ENCODE results near the gene PNPLA7. TPM values are rescaled to one million over a fixed set of nuclear protein-coding genes. Genes with fewer than 3 reads are reported as not detected.
"Not testable (repeated sequence)": the region's sequence is repeated elsewhere in the genome, so short reads cannot be mapped to it uniquely, and the experiment has no call there.

The PNPLA7 gene
- polyA plus RNA-seq, 1 donor from 2014 or later, result 2.7 TPM

DNA sequence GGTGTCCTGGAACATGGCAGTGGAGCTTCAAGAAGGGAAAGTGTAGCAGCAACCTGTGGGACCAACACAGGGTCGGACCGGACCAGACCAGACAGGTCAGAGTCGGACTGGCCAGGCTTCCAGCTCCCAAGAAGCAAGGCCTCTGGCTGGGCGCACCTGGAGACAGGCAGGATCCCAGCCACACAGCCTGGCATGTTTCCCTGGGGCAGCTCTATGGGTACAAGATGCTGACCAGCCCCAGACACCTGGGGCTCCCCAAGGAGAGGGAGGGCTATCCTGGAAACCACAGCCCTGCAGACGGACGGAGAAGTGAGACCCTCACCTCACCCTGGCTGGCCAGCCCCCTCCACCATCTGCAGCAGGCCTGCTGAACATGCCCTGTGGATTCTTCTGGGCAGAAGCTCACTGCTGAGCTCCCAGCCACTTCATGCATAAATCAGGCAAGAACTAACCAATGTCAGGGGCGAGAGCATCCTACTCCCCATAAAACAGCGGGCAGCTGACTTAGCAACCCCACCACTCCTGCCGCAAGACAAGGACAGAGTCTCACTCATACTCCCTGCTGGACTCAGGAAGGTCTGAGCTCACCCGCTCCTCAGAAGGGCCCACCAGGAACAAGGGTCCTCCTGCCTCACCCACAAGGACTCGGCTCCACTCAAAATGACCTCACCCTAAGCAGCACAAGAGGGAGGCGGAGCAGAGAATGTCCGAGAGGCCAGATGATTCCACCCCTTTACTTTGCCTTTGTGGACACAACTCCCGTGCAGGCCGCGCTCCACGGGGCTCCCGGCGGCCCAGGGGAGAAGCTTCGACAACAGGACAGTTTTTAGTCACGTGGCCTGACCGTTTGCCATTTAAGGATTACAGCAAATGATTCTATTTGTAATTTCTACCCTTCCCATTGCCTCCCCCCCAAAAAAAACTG, 31.4 kb upstream of the PNPLA7 start:
- peaks cover 2% of the 10 kb centered on the region for H3K36me3 Mint-ChIP-seq
- H3K9me3 Mint-ChIP-seq, result no peaks in the 10 kb centered on the region
- peaks cover 11 to 14% (median 12%) of the 10 kb centered on the region in 3 donors for H3K4me1 Mint-ChIP-seq
- no peak overlapping the region for H3K27ac Mint-ChIP-seq
- no peaks in the 10 kb centered on the region for H3K27me3 Mint-ChIP-seq
- peak overlapping the region in 1 of 4 donors; percentile 61 for H3K4me3 Mint-ChIP-seq

DNA sequence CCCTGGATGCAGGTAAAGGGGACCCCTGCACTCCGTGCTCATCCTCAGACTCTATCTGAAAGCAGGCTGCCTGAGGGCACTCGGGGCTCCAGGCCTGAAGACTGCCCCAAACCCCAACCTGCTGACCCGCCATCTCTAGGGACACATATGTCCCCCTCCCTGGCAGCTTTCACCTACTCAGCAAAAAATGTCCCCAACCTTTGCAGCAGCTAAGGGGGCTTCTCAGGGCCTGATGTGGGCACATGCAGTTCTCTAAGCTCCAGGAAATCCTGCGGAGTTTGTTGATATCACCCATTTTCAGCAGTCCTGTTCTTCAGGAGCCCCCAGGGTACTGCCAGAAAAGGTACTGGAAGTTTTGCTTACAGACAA, 30.7 kb upstream of the PNPLA7 start:
- Mint-ChIP-seq H3K4me3 (no peak overlapping the region), H3K9me3 (no peaks in the 10 kb centered on the region), H3K36me3 (no peaks in the 10 kb centered on the region), H3K4me1 (peaks cover 16 to 19% (median 16%) of the 10 kb centered on the region in 3 donors), H3K27ac (no peak overlapping the region), H3K27me3 (no peaks in the 10 kb centered on the region)

DNA sequence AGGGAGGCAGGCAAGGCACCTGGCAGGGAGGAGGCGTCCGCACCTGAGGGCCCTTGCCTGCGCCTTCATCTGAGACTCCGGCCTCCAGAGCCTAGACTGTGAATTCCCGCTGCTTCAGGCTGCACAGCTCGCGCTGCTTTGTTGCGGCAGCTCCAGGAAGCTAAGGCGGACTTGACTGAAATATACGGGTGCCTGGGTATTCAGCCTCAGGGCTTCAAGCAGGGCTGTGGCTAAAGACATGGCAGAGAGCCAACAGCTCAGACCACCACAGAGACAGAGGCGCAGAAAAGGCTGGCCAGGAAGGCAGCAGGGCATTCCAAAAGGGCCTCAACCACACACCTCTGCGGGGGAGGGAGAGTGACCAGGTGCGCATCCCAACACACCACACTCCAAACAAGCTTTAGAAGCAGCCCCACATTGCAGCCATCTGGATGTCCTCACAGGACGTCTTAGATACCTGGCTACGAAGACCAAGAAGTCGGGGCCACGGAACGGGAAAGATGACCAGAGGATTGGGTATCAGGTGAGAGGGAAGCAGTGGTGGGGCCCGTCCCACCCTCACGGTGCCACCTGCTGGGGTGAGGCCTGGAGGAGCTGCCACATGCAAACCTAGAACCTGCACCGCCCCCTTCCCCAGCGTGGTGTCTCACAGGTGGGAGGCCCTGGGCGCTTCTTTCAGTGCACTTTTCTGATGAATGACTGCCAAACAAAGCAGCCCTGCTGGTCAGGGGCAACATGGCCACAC, 30.2 kb upstream of the PNPLA7 start:
- Mint-ChIP-seq H3K27ac (peak overlapping the region in 1 of 3 donors; percentile 60), H3K27me3 (no peaks in the 10 kb centered on the region), H3K4me1 (peaks cover 21 to 25% (median 22%) of the 10 kb centered on the region in 3 donors), H3K4me3 (peak overlapping the region in 1 of 4 donors; percentile 39), H3K9me3 (no peaks in the 10 kb centered on the region), H3K36me3 (no peaks in the 10 kb centered on the region)

DNA sequence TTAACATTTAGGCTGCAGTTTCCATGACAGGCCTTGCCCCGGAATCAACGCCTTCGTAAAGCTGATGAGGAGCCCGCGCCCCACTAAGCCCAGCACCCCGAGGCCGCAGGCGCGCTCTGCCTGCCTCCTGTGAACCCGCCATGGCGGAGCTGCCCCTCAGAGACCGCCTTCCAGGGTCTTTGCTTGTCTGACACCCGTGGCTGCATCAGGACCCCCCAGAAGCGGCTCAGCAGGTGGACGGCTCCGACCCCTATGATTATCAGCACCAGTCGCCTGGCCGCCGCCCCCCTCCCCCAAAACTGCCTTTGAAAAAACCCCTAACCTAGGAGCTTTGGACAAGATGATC, 29.0 kb upstream of the PNPLA7 start:
- Mint-ChIP-seq H3K4me1 (peaks cover 26 to 29% (median 27%) of the 10 kb centered on the region in 3 donors), H3K9me3 (no peaks in the 10 kb centered on the region), H3K27me3 (no peaks in the 10 kb centered on the region), H3K27ac (peak overlapping the region in 2 of 3 donors; percentile 60 to 78), H3K36me3 (no peaks in the 10 kb centered on the region), H3K4me3 (peak overlapping the region; percentile 83 to 92 (median 86))

DNA sequence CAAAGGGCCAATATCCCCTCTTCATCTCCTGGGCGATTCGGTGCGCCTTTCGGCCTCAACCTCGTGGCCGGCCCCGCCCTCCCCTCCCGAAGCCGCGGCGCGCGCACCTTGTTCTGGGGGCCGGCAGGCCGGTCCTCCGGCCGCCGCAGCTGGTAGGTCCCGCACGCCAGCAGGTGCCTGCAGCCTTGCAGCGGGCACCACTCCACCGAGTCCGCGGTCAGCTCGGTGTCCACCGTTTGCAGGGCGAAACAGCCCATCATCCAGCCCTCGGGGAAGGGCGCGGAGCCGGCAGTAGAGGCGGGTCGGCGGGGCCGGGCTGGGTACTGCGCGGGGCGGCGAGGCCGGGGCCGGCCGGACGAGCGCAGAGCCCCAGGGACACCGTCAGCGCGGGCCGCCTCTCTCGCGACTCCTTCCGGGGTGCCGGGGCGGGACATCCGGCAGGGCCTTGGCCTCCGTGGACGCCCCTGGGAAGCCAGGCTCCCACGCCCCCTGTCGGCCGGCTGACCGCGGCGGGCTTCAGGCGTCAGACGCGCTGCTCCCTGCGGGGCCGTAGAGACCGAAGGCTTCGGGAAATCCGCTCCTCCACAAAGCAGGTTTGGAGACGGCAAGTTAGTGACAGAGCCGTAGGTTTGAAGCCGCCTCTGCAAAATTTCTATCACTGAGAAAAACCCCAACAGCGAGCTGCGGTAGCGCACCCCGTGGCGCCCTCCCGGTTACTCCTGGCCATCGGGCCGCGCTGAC, 28.5 kb upstream of the PNPLA7 start, which contains the start of gene DPH7:
Gene DPH7, minus strand, starts transcription at position 408 of the 741 bp plus-strand sequence. Its CDS starts 148 bp downstream, at position 260.
- Mint-ChIP-seq H3K27ac (peak within 1 kb of the TSS; percentile 50 to 78 (median 60)), H3K4me3 (peak within 1 kb of the TSS; percentile 83 to 92 (median 86)), H3K27me3 (no peaks in the 10 kb centered on the region), H3K36me3 (no peaks in the 10 kb centered on the region), H3K4me1 (peaks cover 26 to 29% (median 27%) of the 10 kb centered on the region in 3 donors), H3K9me3 (no peaks in the 10 kb centered on the region)

DNA sequence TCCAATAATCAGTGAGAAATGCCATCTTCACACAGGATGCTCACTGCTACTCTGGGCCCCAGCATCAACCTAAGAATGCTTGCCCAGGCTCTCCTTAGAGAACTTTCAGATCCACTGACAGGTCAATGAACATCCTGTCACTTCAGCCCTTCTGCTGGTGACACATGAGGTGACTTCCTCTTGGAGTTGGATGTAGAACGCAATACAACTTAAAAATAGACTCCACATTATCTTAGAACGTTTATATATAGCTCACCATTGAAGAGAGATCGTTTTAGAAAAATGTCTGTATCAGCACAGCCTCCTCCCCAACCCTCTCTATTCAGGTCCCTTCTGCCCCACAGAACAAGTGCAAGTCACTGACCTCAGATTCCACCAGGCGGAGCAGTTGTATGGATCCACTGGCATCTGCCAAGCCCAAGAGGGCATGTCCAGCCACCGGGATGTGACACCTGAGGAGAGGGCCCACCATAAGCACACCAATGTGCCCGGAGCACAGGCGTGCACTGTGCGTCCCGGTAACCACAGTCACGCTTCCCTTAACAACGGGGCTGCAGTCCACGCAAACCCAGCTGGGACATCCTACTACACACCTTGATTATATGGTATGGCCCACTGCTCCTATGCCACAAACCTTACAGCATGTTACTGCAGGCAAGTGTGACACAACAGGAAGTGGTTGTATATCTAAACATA, 25.7 kb upstream of the PNPLA7 start:
- H3K9me3 Mint-ChIP-seq, result no peaks in the 10 kb centered on the region
- H3K27me3 Mint-ChIP-seq, result no peaks in the 10 kb centered on the region
- H3K4me1 Mint-ChIP-seq, result peaks cover 26 to 29% (median 27%) of the 10 kb centered on the region in 3 donors
- H3K27ac Mint-ChIP-seq, result peak overlapping the region; percentile 71 to 96 (median 78)
- H3K36me3 Mint-ChIP-seq, result peaks cover 4% of the 10 kb centered on the region
- H3K4me3 Mint-ChIP-seq, result peak overlapping the region in 3 of 4 donors; percentile 55 to 90 (median 89)

DNA sequence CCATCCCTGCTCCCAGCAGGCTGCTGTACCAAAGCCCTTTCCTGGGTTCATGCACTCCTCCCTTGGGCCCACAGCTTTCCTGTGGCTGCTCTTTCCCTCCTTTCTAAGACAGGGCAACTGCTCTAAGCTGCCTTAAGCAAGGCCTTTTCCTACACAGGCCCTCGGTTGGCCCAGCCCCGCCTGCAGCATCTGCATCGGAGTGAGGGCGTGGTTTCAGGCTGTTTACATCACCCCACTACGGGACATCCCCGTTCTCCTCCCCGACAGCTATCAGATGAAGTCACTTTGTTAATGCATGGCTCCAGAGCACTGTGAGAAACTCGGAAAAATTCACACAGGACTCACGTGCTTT, 25.1 kb upstream of the PNPLA7 start:
- H3K27ac Mint-ChIP-seq, result peak overlapping the region; percentile 71 to 96 (median 78)
- H3K36me3 Mint-ChIP-seq, result peaks cover 4% of the 10 kb centered on the region
- peaks cover 26 to 30% (median 29%) of the 10 kb centered on the region in 3 donors for H3K4me1 Mint-ChIP-seq
- H3K4me3 Mint-ChIP-seq, result peak overlapping the region in 2 of 4 donors; percentile 89 to 90
- no peaks in the 10 kb centered on the region for H3K9me3 Mint-ChIP-seq
- H3K27me3 Mint-ChIP-seq, result no peaks in the 10 kb centered on the region

DNA sequence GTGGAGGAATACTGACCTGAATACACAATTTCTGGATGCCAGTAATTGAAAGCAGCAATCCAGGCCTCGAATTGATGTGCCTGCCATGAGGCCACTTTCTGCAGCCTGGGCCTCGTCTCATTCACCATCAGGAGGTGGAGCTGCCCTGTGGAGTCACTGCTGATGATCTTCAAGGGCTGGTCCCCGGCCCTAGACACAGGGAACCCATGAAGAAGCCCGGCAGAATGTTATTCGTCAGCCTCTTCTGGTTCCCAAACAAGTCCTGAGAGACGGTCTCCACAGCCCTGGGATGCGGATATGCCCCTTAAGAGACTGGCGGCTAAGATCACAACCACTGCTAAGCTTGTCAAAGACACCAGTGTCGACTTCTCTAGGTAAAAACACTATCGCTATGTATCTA, 24.0 kb upstream of the PNPLA7 start:
- Mint-ChIP-seq H3K4me1 (peaks cover 26 to 31% (median 29%) of the 10 kb centered on the region in 3 donors), H3K27me3 (no peaks in the 10 kb centered on the region), H3K27ac (no peak overlapping the region), H3K4me3 (peak overlapping the region in 1 of 4 donors; percentile 29), H3K9me3 (no peaks in the 10 kb centered on the region), H3K36me3 (peaks cover 4% of the 10 kb centered on the region)

DNA sequence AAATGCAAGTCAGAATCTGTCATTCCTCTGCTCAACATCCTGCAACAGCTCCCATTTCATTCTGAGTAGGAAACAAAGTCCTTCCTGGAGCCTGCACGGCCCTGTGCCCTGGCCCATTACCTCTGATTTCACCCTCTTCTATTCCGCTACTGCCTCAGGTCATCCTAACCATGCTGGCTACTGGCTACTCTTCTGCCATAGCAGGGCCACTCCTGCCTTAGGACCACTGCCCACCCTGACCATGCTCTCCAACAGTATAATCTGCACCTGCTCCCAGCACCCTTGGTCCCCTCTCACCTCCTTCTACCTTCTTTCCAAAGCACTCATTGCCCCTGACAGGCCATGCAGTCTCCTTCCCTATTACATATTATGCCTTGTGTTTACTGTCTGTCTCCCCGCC, 20.4 kb upstream of the PNPLA7 start:
- Mint-ChIP-seq H3K27me3 (no peaks in the 10 kb centered on the region), H3K36me3 (peaks cover 4% of the 10 kb centered on the region), H3K27ac (peak overlapping the region in 1 of 3 donors; percentile 73), H3K9me3 (no peaks in the 10 kb centered on the region), H3K4me1 (peaks cover 6 to 11% (median 11%) of the 10 kb centered on the region in 3 donors), H3K4me3 (peak overlapping the region in 1 of 4 donors; percentile 19)

DNA sequence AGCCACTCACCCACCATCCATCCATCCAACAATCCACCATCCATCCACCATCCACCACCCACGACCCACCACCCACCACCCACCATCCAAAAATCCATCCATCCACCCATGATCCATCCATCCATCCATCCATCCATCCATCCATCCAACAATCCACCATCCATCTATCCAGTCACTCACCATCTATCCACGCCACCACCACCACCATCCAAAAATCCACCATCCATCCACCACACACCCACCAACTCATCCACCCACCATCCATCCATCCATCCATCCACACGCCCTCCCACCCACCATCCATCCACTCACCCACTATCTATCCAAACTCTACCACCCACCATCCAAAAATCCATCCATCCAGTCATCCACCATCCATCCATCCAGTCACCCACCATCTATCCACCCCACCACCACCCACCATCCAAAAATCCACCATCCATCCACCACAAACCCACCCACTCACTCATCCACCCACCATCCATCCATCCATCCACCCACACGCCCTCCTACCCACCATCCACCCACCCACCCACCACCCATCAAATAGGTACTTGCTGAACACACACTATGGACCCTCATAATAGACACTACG, 19.5 kb upstream of the PNPLA7 start:
- Mint-ChIP-seq H3K4me3 (no peak overlapping the region), H3K27ac (no peak overlapping the region), H3K9me3 (no peaks in the 10 kb centered on the region), H3K27me3 (no peaks in the 10 kb centered on the region), H3K36me3 (peaks cover 4% of the 10 kb centered on the region), H3K4me1 (peaks cover 0 to 6% (median 4%) of the 10 kb centered on the region in 3 donors)

DNA sequence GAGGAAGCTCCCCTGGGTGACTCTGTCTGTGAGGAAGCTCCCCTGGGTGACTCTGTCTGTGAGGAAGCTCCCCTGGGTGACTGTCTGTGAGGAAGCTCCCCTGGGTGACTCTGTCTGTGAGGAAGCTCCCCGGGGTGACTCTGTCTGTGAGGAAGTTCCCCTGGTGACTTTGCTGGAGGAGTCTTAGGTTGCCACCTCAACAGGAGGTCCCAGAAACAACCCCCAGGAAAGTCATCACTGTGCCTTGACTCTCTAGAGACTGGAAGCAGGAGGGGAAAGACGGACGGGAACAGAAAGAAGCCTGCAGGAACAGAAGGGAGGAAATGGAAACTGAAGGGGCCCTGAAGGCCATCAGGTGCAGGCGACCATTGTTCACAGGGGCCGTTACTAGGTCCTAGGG, 18.2 kb upstream of the PNPLA7 start:
- not testable (repeated sequence) for H3K27me3 Mint-ChIP-seq, H3K9me3 Mint-ChIP-seq

DNA sequence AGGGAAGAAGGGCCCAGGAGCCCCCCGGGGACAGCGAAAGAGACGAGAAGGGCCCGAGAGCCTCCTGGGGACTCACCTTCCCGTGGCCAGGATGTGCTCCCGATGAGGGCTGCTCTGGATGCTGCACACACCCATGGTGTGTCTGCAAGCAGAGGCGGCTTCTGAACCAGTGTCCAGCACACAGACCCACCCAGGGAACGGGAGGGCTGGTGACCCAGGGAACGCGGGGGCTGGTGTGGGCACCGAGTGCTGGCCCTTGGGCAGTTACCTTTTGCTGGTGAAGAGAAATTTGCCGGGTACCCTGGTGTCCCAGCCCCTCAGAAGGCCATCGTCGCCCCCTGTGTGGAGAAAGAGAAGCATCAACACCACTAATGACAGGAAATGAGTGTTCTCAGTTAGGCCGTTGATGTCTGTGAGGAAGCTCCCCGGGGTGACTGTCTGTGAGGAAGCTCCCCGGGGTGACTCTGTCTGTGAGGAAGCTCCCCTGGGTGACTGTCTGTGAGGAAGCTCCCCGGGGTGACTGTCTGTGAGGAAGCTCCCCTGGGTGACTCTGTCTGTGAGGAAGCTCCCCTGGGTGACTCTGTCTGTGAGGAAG, 14.7 kb upstream of the PNPLA7 start:
- peaks cover 3% of the 10 kb centered on the region for H3K36me3 Mint-ChIP-seq
- H3K27me3 Mint-ChIP-seq, result no peaks in the 10 kb centered on the region
- H3K4me3 Mint-ChIP-seq, result peak overlapping the region in 1 of 4 donors; percentile 37
- H3K4me1 Mint-ChIP-seq, result peaks cover 0 to 11% (median 8%) of the 10 kb centered on the region in 3 donors
- H3K27ac Mint-ChIP-seq, result no peak overlapping the region
- peaks cover 0 to 2% (median 0%) of the 10 kb centered on the region in 3 donors for H3K9me3 Mint-ChIP-seq

More for the DNA sequence above, 18.2 kb upstream of the PNPLA7 start:
- Mint-ChIP-seq H3K27ac (peak overlapping the region in 1 of 3 donors; percentile 73), H3K4me3 (peak overlapping the region in 1 of 4 donors; percentile 56)
- not testable (repeated sequence) for H3K36me3 Mint-ChIP-seq, H3K4me1 Mint-ChIP-seq

DNA sequence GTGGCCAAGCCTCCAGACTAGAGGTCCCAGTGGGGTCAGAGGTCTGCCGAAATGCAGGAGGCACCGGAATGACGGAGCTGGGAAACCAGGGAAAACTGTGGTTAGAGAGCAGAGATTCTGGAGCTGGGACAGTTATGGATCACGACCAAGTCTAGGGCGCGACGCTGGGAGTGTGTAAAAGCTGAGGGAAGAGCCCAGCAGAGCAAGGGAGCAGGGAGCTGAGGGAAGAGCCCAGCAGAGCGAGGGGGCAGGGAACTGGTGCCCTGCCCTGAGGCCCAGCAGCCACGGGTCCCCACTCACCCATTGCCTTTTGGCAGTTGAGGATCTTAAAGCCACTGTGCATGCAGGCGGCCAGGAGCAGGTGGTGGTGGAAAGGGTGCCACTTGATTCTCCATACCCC, 13.9 kb upstream of the PNPLA7 start:
- H3K27ac Mint-ChIP-seq, result peak overlapping the region in 1 of 3 donors; percentile 78
- H3K4me1 Mint-ChIP-seq, result peaks cover 0 to 11% (median 8%) of the 10 kb centered on the region in 3 donors
- peaks cover 3% of the 10 kb centered on the region for H3K36me3 Mint-ChIP-seq
- no peak overlapping the region for H3K4me3 Mint-ChIP-seq
- H3K9me3 Mint-ChIP-seq, result peaks cover 0 to 2% (median 0%) of the 10 kb centered on the region in 3 donors
- H3K27me3 Mint-ChIP-seq, result no peaks in the 10 kb centered on the region

Data from IgD-negative memory B cell (primary cell).